CD4-positive, alpha-beta T cell treated with Interleukin-17A for 1 hour (primary cell): ENCODE measurements around the gene LTC4S.
"Not testable (repeated sequence)": the region's sequence is repeated elsewhere in the genome, so short reads cannot be mapped to it uniquely, and the experiment has no call there.

Experiments used
- DNase-seq: peaks from one replicate; pipeline ENCODE4 v3.0.0-alpha.2; 2020

Gene LTC4S

DNA sequence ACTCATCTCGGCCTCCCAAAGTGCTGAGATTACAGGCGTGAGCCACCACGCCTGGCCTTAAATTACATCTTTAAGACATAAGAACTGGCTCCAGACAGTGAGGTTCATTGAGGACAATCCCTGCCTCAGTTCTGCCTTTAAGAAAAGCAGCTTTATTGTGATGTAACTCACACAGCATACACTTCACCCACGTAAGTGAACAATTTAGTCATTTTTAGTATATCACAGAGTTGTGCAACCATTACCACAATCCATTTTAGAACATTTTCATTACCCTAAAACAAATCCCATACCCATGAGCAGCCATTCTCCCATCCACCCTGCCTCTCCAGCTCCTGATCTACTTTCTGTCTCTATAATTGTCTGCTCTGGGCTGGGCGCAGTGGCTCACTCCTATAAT, 24.0 kb upstream of the LTC4S start:
- DNase-seq = no peak

- no peak for DNase-seq
Measured at GRCh38 chr5:179771311-179771895, 22.4 kb upstream of the LTC4S start.

- DNase-seq = no peak
Measured at GRCh38 chr5:179772351-179772750, 21.4 kb upstream of the LTC4S start.

GRCh38 chr5:179773686-179774040, 20.1 kb upstream of the LTC4S start:
- no peak for DNase-seq

GRCh38 chr5:179774442-179774841, 19.3 kb upstream of the LTC4S start:
- no peak for DNase-seq

GRCh38 chr5:179776411-179776938, 17.3 kb upstream of the LTC4S start:
- DNase-seq = no peak

DNA sequence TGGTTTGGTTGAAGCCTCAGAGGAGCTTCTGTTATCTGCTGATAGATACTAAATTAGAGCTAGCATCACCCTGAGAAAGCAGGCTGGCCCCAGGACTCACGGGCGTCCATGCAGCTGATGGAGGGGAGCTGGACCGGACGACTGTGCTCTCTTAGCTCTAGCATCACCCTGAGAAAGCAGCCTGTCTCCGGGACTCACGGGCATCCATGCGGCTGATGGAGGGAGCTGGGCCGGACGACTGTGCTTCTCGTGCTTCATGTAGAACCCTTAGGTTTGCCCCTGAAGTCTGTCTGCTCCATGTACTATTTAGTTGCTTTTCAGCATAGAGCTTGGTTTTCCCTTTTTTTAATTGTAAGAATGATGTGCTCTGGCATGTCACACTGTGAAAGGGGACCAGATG, 16.3 kb upstream of the LTC4S start:
- DNase-seq = no peak

- DNase-seq = no peak
Measured at GRCh38 chr5:179777909-179778308, 15.9 kb upstream of the LTC4S start.

DNA sequence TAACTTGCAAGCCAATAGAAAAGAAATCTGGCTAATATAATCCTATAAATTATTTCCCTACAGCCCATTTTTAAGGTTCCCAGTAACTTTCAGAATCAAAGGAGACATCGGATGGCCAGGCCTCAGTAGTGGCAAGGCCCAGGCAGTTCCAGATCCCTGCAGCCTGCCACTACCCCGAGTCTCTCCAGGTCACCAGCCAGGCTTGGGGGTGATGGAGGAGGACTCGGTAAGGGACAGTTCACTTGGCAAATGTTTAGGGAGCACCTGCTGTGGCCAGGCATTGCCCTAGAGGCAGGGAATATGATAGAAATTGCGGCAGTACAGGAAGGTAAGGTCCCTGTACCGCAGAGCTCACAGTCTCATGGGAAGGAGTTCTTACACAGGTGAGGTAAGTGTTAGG, 15.2 kb upstream of the LTC4S start:
- no peak for DNase-seq

DNA sequence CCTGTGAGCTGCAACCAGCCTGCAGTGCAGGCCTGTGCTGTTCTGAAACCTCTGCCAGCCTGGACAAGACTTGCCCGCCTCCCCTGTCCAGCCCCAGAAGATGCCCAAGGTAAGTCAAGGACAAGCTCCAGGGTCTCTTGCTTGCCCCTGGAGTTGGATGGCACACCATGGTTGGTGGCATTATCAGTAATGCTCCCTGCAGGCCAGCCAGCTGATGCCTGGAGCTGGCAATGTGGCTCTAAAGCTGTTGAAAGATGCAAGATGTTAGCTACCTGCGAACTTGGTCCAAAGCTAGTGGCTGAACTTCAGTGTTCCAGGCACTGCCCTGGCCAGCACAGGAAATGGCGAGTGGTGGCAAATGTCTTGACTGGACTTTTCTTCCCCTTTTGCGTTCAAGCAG, 14.0 kb upstream of the LTC4S start:
- DNase-seq = no peak

GRCh38 chr5:179780362-179780761, 13.4 kb upstream of the LTC4S start:
- no peak for DNase-seq

DNA sequence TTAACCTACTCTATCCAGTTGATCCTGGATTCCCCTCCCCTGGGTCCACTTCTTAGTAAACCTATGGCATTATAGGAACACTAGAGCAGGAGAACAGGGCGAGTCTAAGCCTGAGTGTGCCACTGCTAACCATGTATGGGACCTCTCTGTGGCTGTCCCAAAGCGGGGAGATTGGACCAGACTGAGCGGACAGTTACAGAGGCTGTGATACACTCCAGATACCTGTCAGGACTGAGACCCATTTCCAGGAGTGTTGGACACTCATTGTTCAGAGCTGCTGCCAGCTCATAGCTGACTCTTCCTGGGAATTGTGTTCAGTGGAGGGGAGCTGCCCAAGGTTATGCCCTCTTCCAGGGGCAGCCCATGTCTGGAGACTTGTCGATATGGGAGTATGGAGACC, 11.9 kb upstream of the LTC4S start:
- DNase-seq = no peak

DNA sequence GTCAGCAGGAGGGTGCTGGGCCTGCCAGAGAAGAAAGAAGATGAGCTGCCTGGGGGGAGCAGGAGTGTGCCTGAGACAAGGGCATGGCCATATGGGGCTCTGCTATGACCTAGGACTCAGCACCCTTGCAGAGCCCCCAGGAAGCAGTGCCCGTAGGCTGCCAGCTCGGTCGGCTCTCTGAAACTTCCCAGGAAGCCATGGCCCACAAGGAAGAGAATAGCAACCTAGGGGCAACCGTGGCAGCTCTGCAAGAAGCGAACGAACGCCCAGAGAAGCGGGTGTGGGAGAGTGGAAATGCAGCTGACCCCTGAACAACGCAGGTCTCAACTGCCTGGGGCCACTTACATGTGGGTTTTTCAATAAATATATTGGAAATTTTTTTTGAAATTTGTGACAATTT, 10.7 kb upstream of the LTC4S start:
- no peak for DNase-seq

DNA sequence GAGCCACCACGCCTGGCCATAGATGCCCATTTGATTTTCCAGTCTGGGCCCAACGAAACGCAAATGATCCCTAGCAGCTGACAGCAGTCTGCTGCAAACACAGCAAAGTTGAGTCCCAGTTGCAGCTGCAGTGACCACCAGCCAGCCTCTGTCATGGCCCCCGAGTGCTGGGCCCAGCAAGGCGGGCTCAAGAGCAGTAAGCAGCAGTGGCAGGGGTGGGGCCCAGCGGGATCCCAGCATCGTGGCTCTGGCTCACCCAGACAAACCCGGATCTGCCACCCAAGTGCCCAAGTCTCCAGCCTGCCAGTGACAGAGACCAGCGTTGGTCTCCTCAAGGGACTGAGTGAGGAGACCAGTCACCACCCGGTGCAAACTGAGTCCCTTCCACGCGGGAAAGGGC, 6.9 kb upstream of the LTC4S start:
- DNase-seq = no peak

- DNase-seq = no peak
Measured at GRCh38 chr5:179788193-179788854, 5.5 kb upstream of the LTC4S start.

DNA sequence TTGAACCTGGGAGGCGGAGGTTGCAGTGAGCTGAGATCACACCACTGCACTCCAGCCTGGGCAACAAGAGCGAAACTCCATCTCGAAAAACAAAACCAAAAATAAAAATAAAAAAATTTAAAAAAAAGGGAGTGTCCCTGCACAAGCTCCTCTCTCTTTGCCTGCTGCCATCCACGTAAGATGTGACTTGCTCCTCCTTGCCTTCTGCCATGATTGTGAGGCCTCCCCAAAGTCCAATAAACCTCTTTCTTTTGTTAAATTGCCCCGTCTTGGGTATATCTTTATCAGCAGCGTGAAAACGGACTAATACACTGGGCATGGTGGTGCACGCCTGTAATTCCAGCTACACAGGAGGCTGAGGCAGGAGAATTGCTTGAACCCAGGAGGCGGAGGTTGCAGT, 4.5 kb upstream of the LTC4S start:
- DNase-seq = not testable (repeated sequence)

- no peak for DNase-seq
Measured at GRCh38 chr5:179791881-179792611, 1.7 kb upstream of the LTC4S start.

- DNase-seq = no peak
Measured at GRCh38 chr5:179792612-179793467, 946 bp upstream of the LTC4S start.

GRCh38 chr5:179794171-179794570, 385 bp downstream of the LTC4S start:
- no peak for DNase-seq

DNA sequence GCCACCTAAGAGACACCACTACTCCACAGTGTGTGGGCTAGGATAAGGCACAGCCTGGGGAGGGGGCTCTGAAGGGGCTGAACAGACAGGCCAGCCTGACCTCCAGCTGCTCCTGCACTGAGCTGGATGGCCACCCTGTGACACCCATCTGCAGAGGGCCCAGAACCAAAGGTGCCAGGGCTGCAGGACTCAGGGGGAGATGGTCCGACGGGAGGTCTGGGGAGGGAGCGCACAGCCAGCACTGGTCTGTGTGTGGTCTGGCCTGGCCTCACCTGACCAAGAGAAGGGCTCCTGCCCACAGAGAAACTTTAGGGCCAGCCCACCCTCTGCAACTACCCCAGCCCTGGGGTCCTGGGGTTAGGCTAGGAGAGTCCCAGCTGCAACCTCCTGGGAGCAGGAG, 789 bp downstream of the LTC4S start:
- DNase-seq = no peak

- DNase-seq = no peak
Measured at GRCh38 chr5:179795049-179795862, 1.5 kb downstream of the LTC4S start.
